ENCODE results near the gene SEPTIN14. TPM values are rescaled to one million over a fixed set of nuclear protein-coding genes. Genes with fewer than 3 reads are reported as not detected.

SEPTIN14 gene
- total RNA-seq, 1 donor from 2014 or later = not detected

GRCh38 chr7:55884321-55884720, 21.8 kb upstream of the SEPTIN14 start:
- H3K27ac ChIP-seq = no peak overlapping the region
- Mint-ChIP-seq H3K4me1 (peaks cover 9% of the 10 kb centered on the region), H3K27me3 (ENCODE audit: insufficient read depth, low read depth) (peaks cover 6% of the 10 kb centered on the region), H3K27ac (no peak overlapping the region), H3K36me3 (no peaks in the 10 kb centered on the region), H3K9me3 (no peaks in the 10 kb centered on the region), H3K4me3 (no peak overlapping the region)
- H3K9me3 ChIP-seq (ENCODE audit: low read depth) = no peaks in the 10 kb centered on the region
- H3K4me3 ChIP-seq = no peak overlapping the region
- H3K36me3 ChIP-seq = no peaks in the 10 kb centered on the region
- H3K4me2 ChIP-seq = no peak overlapping the region
- no peaks in the 10 kb centered on the region for H3K27me3 ChIP-seq
- H4K20me1 ChIP-seq (ENCODE audit: low read depth) = no peaks in the 10 kb centered on the region
- no peak overlapping the region for H2AFZ ChIP-seq (replicated peaks)
- TF ChIP-seq EZH2phosphoT487 (IDR thresholded peaks at IDR 0.05) = no peak
- no peak overlapping the region for H3K9ac ChIP-seq
- no peaks in the 10 kb centered on the region for H3K79me2 ChIP-seq (ENCODE audit: low read depth)
- H3F3A ChIP-seq (ENCODE audit: low read depth) = peaks cover 12% of the 10 kb centered on the region
- no peaks in the 10 kb centered on the region for H3K4me1 ChIP-seq
- no peak for DNase-seq (ENCODE audit: low spot score)

- Histone ChIP-seq H3K4me2 (no peak overlapping the region), H3K4me3 (no peak overlapping the region), H3F3A (ENCODE audit: low read depth) (no peaks in the 10 kb centered on the region), H3K9ac (no peak overlapping the region), H3K36me3 (no peaks in the 10 kb centered on the region), H3K79me2 (ENCODE audit: low read depth) (no peaks in the 10 kb centered on the region), H2AFZ (replicated peaks) (no peak overlapping the region), H3K27ac (no peak overlapping the region), H3K27me3 (no peaks in the 10 kb centered on the region), H3K9me3 (ENCODE audit: low read depth) (no peaks in the 10 kb centered on the region), H4K20me1 (ENCODE audit: low read depth) (no peaks in the 10 kb centered on the region), H3K4me1 (no peaks in the 10 kb centered on the region)
- Mint-ChIP-seq H3K27me3 (ENCODE audit: insufficient read depth, low read depth) (peaks cover 4% of the 10 kb centered on the region), H3K4me3 (no peak overlapping the region), H3K27ac (no peak overlapping the region), H3K9me3 (no peaks in the 10 kb centered on the region), H3K4me1 (no peaks in the 10 kb centered on the region), H3K36me3 (no peaks in the 10 kb centered on the region)
- no peak for DNase-seq (ENCODE audit: low spot score)
- TF ChIP-seq CTCF (IDR thresholded peaks at IDR 0.05) (no peak), EZH2 (IDR thresholded peaks at IDR 0.05) (no peak), EZH2phosphoT487 (IDR thresholded peaks at IDR 0.05) (no peak)
These were observed 16.1 kb upstream of the SEPTIN14 start for GRCh38 chr7:55878691-55879090.

- peaks cover 9% of the 10 kb centered on the region for H3K27me3 Mint-ChIP-seq (ENCODE audit: insufficient read depth, low read depth)
- DNase-seq (ENCODE audit: low spot score) = no peak
These were observed 14.8 kb upstream of the SEPTIN14 start for GRCh38 chr7:55877308-55877707.

More at GRCh38 chr7:55877308-55877707, 14.8 kb upstream of the SEPTIN14 start:
- H4K20me1 ChIP-seq (ENCODE audit: low read depth) = no peaks in the 10 kb centered on the region
- H3K9me3 ChIP-seq (ENCODE audit: low read depth) = no peaks in the 10 kb centered on the region
- no peak overlapping the region for H3K9ac ChIP-seq
- no peak overlapping the region for H3K4me2 ChIP-seq
- H3K4me3 Mint-ChIP-seq = no peak overlapping the region
- no peaks in the 10 kb centered on the region for H3F3A ChIP-seq (ENCODE audit: low read depth)
- no peaks in the 10 kb centered on the region for H3K9me3 Mint-ChIP-seq
- H3K4me1 Mint-ChIP-seq = no peaks in the 10 kb centered on the region
- H3K27me3 ChIP-seq = no peaks in the 10 kb centered on the region
- H3K27ac Mint-ChIP-seq = no peak overlapping the region
- H3K4me1 ChIP-seq = no peaks in the 10 kb centered on the region
- no peaks in the 10 kb centered on the region for H3K79me2 ChIP-seq (ENCODE audit: low read depth)
- H2AFZ ChIP-seq (replicated peaks) = no peak overlapping the region
- no peak for TF ChIP-seq CTCF (IDR thresholded peaks at IDR 0.05)
- TF ChIP-seq EZH2phosphoT487 (IDR thresholded peaks at IDR 0.05) = no peak
- no peak for TF ChIP-seq EZH2 (IDR thresholded peaks at IDR 0.05)
- H3K27ac ChIP-seq = no peak overlapping the region
- no peaks in the 10 kb centered on the region for H3K36me3 ChIP-seq
- no peaks in the 10 kb centered on the region for H3K36me3 Mint-ChIP-seq
- no peak overlapping the region for H3K4me3 ChIP-seq
